ENCODE data around the gene CD70.
"Not testable (repeated sequence)": the region's sequence is repeated elsewhere in the genome, so short reads cannot be mapped to it uniquely, and the experiment has no call there.

Gene CD70, protein sequence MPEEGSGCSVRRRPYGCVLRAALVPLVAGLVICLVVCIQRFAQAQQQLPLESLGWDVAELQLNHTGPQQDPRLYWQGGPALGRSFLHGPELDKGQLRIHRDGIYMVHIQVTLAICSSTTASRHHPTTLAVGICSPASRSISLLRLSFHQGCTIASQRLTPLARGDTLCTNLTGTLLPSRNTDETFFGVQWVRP

GRCh38 chr19:6590827-6591319 is at the start of gene CD70:
CD70 (minus strand) TSS chr19:6591150; CDS start chr19:6591002, 148 bp downstream.
- DNase-seq, result peak; percentile 60

DNA sequence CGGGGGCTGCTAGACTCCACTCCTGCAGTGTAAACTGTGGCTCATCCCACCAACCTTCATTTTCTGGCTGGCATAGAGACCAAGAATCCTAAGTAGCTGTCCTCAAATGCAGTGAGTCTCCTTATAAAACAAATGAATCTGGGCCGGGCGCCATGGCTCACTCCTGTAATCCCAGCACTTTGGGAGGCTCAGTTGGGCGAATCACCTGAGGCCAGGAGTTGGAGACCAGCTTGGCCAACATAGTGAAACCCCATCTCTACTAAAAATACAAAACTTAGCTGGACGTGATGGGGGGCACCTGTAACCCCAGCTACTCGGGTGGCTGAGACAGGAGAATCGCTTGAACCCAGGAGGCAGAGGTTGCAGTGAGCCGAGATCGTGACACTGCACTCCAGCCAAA is 49.4 kb upstream of the CD70 start:
- DNase-seq, result not testable (repeated sequence)

- DNase-seq, result no peak
These were observed 48.5 kb upstream of the CD70 start for GRCh38 chr19:6639439-6639838.

GRCh38 chr19:6633456-6633813 is 42.5 kb upstream of the CD70 start:
- DNase-seq, result not testable (repeated sequence)

DNA sequence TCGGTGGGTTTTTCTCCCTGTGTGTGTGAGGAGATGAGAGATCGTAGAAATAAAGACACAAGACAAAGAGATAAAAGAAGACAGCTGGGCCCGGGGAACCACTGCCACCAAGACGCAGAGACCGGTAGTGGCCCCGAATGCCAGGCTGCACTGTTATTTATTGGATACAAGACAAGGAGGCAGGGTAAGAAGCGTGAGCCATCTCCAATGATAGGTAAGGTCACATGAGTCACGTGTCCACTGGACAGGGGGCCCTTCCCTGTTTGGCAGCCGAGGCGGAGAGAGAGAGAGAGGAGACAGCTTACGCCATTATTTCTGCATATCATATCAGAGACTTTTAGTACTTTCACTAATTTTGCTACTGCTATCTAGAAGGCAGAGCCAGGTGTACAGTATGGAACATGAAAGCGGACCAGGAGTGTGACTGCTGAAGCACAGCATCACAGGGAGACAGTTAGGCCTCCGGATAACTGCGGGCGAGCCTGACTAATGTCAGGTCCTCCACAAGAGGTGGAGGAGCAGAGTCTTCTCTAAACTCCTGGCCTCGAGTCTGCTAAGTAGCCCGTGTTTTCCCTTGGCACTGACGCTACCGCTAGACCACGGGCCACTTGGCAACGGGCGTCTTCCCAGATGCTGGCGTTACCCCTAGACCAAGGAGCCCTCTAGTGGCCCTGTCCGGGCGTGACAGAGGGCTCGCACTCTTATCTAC is 42.0 kb upstream of the CD70 start:
- DNase-seq, result peak; percentile 56

DNA sequence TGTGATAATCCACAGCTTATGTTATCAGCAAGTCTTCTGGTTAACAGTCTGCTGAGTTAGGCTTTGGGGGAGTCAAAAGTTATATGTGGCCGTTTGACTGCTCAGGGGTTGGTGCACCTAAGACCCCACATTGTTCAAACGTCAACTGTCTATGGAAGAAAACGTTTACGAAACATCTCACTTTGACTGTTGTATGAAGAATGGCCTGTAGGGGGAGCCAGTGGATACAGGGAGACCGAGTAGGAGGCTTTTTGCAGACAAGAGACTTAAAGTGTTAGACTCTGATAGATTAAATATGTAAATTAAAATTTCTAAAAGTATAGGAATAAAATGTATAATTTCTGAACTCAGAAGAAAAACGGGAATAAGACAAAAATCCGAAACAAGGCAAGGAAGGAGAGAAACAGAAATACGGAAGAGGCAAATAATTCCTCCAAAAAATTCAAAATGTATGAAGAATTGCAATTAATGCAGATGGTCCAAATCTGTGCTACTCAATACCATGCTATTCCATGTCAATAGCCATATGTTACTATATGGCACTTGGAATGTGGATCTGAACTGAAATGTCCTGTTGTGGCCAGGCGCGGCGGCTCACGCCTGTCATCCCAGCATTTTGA is 41.2 kb upstream of the CD70 start:
- DNase-seq, result peak; percentile 69

GRCh38 chr19:6626764-6627163 is 35.8 kb upstream of the CD70 start:
- DNase-seq, result no peak

DNA sequence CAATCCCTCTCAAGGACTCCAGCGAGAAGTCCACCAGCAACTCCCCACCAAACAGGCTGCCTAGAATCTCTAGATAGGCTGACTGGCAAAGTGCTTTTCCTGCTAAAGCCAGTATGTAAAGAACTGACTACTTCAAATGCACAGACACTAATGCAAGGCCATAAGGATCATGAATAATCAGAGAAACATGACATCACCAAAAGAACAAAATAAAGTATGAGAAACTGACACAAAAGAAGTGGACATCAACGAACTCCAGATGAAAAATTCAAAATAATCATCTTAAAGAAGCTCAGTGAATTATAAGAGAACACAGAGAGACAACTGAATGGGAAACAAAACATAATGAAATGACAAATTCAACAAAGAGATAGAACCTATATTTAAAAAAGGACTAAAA is 26.4 kb upstream of the CD70 start:
- DNase-seq, result no peak

DNA sequence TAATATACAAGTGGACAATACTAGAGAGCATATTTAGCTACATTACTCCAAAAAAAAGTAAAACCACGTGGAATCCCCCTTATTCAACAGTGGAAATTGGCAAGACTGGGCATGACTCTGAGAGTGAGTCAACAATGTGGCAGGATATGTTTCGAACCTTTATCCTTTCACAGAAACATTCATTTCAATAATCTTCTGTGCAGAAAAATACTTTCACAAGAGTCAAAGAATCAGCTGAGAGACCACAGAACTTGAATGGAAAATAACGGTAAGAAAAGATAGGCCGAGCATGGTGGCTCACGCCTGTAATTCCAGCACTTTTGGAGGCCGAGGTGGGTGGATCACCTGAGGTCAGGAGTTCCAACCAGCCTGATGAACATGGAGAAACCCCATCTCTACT is 25.1 kb upstream of the CD70 start:
- no peak for DNase-seq

GRCh38 chr19:6613711-6614110 is 22.8 kb upstream of the CD70 start:
- peak; percentile 5 for DNase-seq

DNA sequence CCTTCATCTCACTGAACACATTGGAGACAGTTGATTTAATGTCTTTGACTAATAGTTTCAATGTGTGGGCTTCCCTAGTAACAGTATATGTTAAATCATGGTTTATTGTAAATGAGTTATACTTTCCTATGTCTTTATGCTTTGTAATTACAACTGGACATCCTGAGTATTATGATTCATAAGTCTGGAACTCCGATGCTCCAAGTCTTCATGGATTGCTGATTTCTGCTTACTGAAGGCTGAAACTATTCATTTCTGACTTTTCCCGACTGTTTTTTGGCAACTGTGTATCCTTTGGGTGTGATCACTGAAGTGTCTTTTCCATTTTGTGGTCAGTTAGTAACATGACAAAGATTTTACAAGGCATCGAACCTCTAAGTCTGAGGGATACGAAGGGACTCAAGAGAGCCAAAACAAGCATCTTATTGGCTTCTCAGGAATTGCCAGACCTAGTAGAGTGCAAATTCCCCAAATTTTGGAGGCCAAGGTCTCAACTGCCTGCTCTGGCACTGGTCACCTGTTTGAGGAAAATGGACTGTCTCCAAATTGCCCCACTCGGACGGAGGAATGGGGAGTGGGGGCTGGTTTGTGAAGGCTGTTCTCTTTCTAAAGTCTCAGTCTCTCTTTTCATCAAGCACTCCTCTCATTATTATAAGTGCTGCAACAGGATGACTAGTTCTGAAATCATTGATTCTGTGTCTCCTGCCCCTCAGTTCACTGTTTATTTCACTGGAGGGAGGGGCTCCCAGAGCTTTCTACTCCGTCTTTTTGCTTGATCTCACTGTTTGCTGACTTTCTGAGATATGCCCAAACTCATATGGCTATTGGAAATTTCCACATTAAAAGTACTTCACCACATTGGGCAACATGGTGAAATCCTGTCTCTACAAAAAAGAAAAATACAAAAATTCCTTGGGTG is 20.2 kb upstream of the CD70 start:
- DNase-seq, result no peak

- DNase-seq, result no peak
These were observed 18.0 kb upstream of the CD70 start for GRCh38 chr19:6608940-6609339.

DNA sequence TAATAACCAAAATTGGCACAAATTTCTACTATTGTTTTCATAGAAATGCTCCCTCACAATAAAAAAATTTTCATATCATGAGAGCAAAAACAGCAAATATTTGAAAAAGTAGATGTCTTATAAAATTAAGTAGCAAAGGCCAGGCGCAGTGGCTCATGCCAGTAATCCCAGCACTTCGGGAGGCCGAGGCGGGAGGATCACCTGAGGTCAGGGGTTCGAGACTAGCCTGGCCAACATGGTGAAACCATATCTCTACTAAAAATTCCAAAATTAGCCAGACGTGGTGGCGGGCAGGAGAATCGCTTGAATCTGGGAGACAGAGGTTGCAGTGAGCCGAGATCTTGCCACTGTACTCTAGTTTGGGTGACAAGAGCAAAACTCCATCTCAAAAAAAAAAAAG is 17.2 kb upstream of the CD70 start:
- DNase-seq, result not testable (repeated sequence)

DNA sequence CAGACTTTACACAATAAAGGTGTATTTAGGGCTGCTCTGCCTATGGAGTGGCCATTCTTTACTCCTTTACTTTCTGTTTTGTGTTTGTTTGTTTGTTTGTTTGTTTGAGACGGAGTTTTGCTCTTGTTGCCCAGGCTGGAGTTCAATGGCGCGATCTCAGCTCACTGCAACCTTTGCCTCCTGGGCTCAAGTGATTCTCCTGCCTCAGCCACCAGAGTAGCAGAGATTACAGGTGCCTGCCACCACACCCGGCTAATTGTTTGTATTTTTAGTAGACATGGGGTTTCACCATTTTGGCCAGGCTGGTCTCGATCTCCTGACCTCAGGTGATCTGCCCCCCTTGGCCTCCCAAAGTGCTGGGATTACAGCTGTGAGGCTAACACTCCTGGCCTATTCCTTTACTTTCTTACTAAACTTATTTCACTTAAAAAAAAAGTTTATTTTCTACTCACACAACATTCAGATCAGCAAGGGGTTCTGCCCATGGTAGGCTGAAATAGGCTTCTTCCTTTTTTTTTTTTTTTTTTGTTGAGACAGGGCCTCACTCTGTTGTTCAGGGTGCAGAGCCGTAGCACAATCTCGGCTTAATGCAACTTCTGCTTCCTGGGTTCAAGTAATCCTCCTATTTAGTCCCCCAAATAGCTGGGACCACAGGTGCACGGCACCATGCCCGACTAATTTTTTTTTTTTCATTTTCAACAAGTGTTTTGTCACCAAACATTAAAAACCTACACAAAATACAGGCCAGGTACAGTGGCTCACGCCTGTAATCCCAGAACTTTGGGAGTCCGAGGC is 15.5 kb upstream of the CD70 start:
- DNase-seq, result not testable (repeated sequence)

- no peak for DNase-seq
These were observed 14.0 kb upstream of the CD70 start for GRCh38 chr19:6604906-6605305.

DNA sequence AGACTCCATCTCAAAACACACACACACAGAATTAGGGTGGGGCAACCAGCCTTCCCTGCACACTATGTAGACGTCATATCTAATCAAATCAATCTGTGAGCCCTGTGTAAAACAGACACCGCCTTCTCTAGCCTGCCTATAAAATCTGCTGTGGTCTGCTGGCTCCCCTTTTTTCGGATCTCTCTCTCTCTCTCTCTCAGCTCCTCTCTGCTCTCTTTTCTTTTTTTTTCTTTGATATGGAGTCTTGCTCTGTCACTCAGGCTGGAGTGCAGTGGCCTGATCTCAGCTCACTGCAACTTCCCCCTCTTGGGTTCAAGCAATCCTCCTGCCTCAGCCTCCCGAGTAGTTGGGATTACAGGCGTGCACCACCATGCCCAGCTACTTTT is 11.8 kb upstream of the CD70 start:
- DNase-seq, result no peak

DNA sequence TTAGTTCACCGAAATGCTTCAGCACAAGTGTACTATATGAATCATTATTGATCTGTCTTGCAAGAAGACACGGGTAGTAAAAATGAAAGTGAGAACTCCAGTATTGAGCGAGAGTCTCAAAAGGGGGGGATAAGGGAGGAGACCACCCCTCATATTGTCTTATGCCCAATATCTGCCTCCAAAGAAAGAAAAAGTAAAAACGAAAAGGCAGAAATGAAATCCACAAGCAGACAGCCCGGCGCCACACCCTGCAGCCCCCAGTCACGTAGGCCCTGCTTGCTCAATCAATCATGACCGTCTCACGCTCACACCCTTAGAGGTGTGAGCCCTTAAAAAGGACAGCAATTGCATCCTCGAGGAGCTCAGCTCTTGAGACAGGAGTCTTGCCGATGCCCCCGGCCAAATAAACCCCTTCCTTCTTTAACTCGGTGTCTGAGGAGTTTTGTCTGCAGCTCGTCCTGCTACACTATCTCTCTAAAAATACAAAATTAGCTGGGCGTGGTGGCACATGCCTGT is 10.6 kb upstream of the CD70 start:
- not testable (repeated sequence) for DNase-seq

GRCh38 chr19:6600951-6601536 is 10.1 kb upstream of the CD70 start:
- not testable (repeated sequence) for DNase-seq

DNA sequence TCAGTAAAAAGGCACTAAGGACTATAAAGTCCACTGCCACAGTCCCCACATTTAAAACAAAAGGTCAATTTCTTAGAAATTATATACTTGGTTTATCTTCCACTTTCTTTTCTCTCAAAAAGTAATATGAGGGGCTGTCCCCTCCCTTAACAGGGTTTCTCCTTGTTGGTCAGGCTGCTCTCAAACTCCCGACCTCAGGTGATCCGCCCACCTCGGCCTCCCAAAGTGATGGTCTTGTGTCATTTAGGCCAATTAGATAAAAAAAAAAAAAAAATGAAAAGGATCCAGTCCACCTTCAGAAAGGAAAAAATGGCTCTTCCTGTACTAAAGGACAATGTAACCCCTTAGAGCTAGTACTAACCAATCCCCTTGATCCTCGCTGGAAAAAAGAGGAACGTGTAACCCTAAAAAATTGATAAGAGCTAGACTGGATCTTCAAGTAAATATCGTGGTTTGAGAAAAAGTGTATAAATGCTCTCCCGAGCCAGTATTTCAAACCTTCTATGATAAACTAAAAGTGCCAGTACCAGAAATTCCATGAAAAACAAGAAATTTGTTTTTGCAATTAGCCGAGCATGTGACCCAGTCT is 9.0 kb upstream of the CD70 start:
- no peak for DNase-seq

DNA sequence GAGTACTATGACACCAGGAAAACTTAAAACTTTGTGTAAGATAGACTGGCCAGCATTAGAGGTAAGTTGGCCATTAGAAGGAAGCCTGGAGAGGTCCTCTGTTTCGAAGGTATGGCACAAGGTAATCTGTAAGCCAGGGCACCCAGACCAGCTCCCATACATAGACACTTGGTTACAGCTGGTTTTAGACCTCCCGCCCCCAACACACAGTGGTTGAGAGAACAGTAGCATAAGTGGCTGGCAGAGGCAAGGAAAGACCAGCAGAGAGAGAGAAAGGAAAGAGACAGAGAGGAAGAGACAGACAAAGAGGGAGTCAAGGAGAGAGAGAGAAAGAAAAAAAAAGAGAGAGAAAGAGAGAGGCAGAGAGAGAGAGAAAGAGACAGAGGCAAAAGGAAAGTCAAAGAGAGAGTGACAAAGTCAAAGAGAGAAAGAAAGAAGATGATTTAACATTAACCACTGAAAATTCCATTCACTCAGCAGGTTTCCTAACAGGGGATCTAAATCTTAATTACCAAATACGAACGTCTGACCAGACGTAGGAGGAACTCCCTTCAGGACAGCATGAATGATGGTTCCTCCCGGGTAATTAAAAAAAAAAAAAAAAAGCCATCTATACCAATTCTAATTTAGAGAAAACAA is 7.4 kb upstream of the CD70 start:
- DNase-seq, result not testable (repeated sequence)
